Trophoblast cell (in vitro differentiated cells and primary cell): ENCODE measurements around the gene KCTD15.

Experiments used
- DNase-seq, 2 donors: peaks; one replicate each; pipeline ENCODE4 v3.0.0-alpha.2; 2016
- H2AFZ ChIP-seq: 2 replicates; pipeline ENCODE4 v1.6.1; 2013; ENCODE audit warnings: low read length, moderate library complexity, mild to moderate bottlenecking; ENCODE audit not compliant: insufficient read depth, poor library complexity
- H2AK5ac ChIP-seq: 2 replicates; pipeline ENCODE4 v1.6.1; 2013; ENCODE audit warnings: mild to moderate bottlenecking, low read length
- H2BK120ac ChIP-seq: 2 replicates; pipeline ENCODE4 v1.6.1; 2013; ENCODE audit warnings: low read length, mild to moderate bottlenecking, moderate library complexity; ENCODE audit not compliant: insufficient read depth, poor library complexity
- H2BK12ac ChIP-seq: 2 replicates; pipeline ENCODE4 v1.6.1; 2013; ENCODE audit warnings: mild to moderate bottlenecking, low read length, moderate library complexity
- H2BK5ac ChIP-seq: 2 replicates; pipeline ENCODE4 v1.6.1; 2013; ENCODE audit warnings: low read length, low read depth, moderate library complexity, mild to moderate bottlenecking; ENCODE audit not compliant: poor library complexity
- H3K14ac ChIP-seq: 2 replicates; pipeline ENCODE4 v1.6.1; 2013; ENCODE audit warnings: mild to moderate bottlenecking, low read length
- H3K18ac ChIP-seq: 2 replicates; pipeline ENCODE4 v1.6.1; 2013; ENCODE audit warnings: mild to moderate bottlenecking, low read length
- H3K23ac ChIP-seq: 2 replicates; pipeline ENCODE4 v1.6.1; 2013; ENCODE audit warnings: low read length
- H3K27ac ChIP-seq: 2 replicates; pipeline ENCODE4 v1.5.1; 2013; ENCODE audit warnings: low read depth, mild to moderate bottlenecking, inconsistent platforms, low read length, moderate library complexity
- H3K27me3 ChIP-seq: 2 replicates; pipeline ENCODE4 v1.6.1; 2013; ENCODE audit warnings: inconsistent platforms, mild to moderate bottlenecking, low read length, moderate library complexity; ENCODE audit not compliant: insufficient read depth
- H3K36me3 ChIP-seq, 2 experiments: 1 replicate in 1 of 2; 2 replicates in 1 of 2; pipeline ENCODE4 v1.6.1; 2013; ENCODE audit warnings: low read length in 2 of 2, mild to moderate bottlenecking in 2 of 2, moderate library complexity in 1 of 2; ENCODE audit not compliant: insufficient read depth in 2 of 2, control insufficient read depth in 1 of 2
- H3K4ac ChIP-seq: 2 replicates; pipeline ENCODE4 v1.6.1; 2013; ENCODE audit warnings: low read depth, mild to moderate bottlenecking, low read length, moderate library complexity
- H3K4me1 ChIP-seq, 2 experiments: 1 replicate in 1 of 2; 2 replicates in 1 of 2; pipeline ENCODE4 v1.6.1; 2013; ENCODE audit warnings: low read length in 2 of 2, mild to moderate bottlenecking in 2 of 2, moderate library complexity in 1 of 2; ENCODE audit not compliant: insufficient read depth in 2 of 2, control insufficient read depth in 1 of 2
- H3K4me2 ChIP-seq: 2 replicates; pipeline ENCODE4 v1.6.1; 2013; ENCODE audit warnings: inconsistent platforms, mild to moderate bottlenecking, low read length, moderate library complexity
- H3K4me3 ChIP-seq: 2 replicates; pipeline ENCODE4 v1.5.1; 2013; ENCODE audit warnings: mild to moderate bottlenecking, low read depth, low read length, inconsistent platforms
- H3K79me1 ChIP-seq: one replicate; pipeline ENCODE4 v1.6.1; 2013; ENCODE audit warnings: low read length
- H3K79me2 ChIP-seq: 2 replicates; pipeline ENCODE4 v1.6.1; 2013; ENCODE audit warnings: low read length, mild to moderate bottlenecking; ENCODE audit not compliant: control insufficient read depth, insufficient read depth, poor library complexity
- H3K9ac ChIP-seq: 2 replicates; pipeline ENCODE4 v1.6.1; 2013; ENCODE audit warnings: mild to moderate bottlenecking, low read length
- H3K9me3 ChIP-seq: 2 replicates; pipeline ENCODE4 v1.6.1; 2013; ENCODE audit warnings: low read depth, mild to moderate bottlenecking, control low read depth, inconsistent platforms, low read length; ENCODE audit not compliant: insufficient read depth
- H4K12ac ChIP-seq: 2 replicates; pipeline ENCODE4 v1.6.1; 2013; ENCODE audit warnings: low read depth, mild to moderate bottlenecking, low read length, moderate library complexity
- H4K8ac ChIP-seq: 2 replicates; pipeline ENCODE4 v1.6.1; 2013; ENCODE audit warnings: low read depth, mild to moderate bottlenecking, low read length, moderate library complexity
- H4K91ac ChIP-seq: one replicate; pipeline ENCODE4 v1.6.1; 2013; ENCODE audit warnings: low read depth, mild to moderate bottlenecking, low read length, moderate library complexity
- WGBS: extraction: QIAGEN DNeasy Blood & Tissue Kit; methylation state at CpG from one replicate; pipeline ENCODE4 v1.1.7; 2013; ENCODE audit warnings: missing lambda C conversion rate; ENCODE audit not compliant: insufficient read length, insufficient coverage; ENCODE audit errors: extremely low coverage; 5-methylcytosine and 5-hydroxymethylcytosine counted together

KCTD15 gene

DNA sequence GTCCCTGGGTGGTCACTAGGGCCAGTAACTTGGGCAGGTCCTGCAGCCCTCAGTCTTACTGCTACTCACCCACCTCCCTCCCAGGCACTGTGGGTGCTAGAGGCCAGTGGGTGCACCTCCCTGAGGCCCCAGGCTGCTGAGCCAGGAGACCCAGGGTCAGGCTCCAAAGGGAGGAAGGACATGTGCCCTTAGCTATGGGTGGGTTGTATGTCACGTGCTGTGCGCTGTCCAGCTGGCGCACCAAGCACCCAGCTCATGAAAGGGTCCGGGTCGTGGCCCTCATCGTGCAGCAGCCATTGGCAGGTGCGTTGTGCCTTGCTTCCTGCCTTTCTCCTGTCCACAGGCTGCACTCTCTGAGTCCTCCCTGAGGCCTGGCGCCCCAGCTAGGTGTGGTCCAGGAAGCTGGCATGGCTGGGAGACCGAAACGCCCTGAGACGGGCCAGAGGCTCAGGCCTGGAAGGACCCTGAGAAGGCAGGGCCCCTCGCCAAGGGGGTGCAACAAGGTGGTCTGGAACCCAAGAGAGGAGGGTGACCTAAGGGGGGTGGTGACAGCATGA, 47.0 kb upstream of the KCTD15 start:
- no peak overlapping the region for H3K4me2 ChIP-seq
- no peak overlapping the region for H3K23ac ChIP-seq
- H2BK120ac ChIP-seq, result no peak overlapping the region
- no peak overlapping the region for H2BK5ac ChIP-seq
- no peak overlapping the region for H4K91ac ChIP-seq
- no peaks in the 10 kb centered on the region for H3K4me1 ChIP-seq
- no peak overlapping the region for H3K18ac ChIP-seq
- H3K36me3 ChIP-seq, result no peaks in the 10 kb centered on the region
- no CpG with 5 or more reads among the region's 12 CpGs for WGBS
- no peaks in the 10 kb centered on the region for H3K79me1 ChIP-seq
- H3K9me3 ChIP-seq, result no peaks in the 10 kb centered on the region
- no peak overlapping the region for H4K8ac ChIP-seq
- H3K9ac ChIP-seq, result no peak overlapping the region
- H3K4me3 ChIP-seq, result no peak overlapping the region
- H2BK12ac ChIP-seq, result no peak overlapping the region
- H3K79me2 ChIP-seq, result no peaks in the 10 kb centered on the region
- DNase-seq, result no peak
- H2AK5ac ChIP-seq, result no peak overlapping the region
- no peak overlapping the region for H3K4ac ChIP-seq
- H2AFZ ChIP-seq, result no peak overlapping the region
- H3K27ac ChIP-seq, result no peak overlapping the region
- no peak overlapping the region for H4K12ac ChIP-seq
- H3K14ac ChIP-seq, result no peak overlapping the region
- no peaks in the 10 kb centered on the region for H3K27me3 ChIP-seq

GRCh38 chr19:33750587-33751435, 45.9 kb upstream of the KCTD15 start:
- Histone ChIP-seq H3K23ac (no peak overlapping the region), H2AFZ (no peak overlapping the region), H4K8ac (no peak overlapping the region), H2BK120ac (no peak overlapping the region), H3K9me3 (no peaks in the 10 kb centered on the region), H4K12ac (no peak overlapping the region), H3K27ac (no peak overlapping the region), H3K18ac (no peak overlapping the region), H3K36me3 (no peaks in the 10 kb centered on the region), H3K27me3 (no peaks in the 10 kb centered on the region), H3K9ac (no peak overlapping the region), H3K4me1 (no peaks in the 10 kb centered on the region), H2AK5ac (no peak overlapping the region), H2BK12ac (no peak overlapping the region), H3K79me2 (no peaks in the 10 kb centered on the region), H3K4me3 (no peak overlapping the region), H3K79me1 (no peaks in the 10 kb centered on the region), H3K14ac (no peak overlapping the region), H2BK5ac (no peak overlapping the region), H3K4me2 (no peak overlapping the region), H4K91ac (no peak overlapping the region), H3K4ac (no peak overlapping the region)
- no peak for DNase-seq
- WGBS, result no CpG with 5 or more reads among the region's 18 CpGs

GRCh38 chr19:33751436-33751770, 45.3 kb upstream of the KCTD15 start:
- H3K79me1 ChIP-seq, result no peaks in the 10 kb centered on the region
- no CpG with 5 or more reads among the region's 5 CpGs for WGBS

DNA sequence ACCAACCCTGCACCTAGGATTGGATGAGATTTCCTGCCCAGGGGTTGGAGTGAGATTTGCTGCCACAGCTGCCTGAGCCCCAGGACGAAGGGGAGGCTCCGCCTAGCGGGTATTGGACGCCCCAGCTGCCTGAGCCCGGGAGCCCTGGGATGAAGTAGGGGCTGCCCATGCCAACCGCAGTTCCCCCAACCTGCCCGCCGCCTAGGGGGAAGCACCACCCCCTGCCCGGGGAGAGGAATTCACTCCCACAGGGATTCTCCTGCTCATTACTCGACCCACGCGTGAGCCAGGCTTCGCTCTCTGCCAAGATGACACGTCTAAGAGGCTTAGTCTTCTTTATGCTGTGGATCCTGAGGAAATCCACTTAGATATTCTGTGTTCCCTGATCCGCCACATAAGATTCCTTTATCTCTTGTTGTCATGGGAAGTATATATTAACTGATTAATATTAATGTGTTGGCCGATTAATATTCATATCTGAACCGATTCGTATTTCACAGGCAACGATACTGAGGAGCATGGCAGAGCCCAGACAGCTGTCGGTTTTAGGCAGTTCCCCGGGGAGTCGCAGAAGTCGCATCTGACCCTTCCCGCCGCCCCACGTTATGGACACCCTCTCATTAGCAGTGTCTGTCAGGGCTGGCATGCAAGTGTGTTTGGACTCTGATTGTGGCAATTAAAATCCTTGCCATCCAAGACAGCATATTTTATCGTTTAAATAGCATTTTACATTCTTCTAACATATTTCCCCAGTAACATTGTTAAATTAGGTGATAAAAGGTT, 44.5 kb upstream of the KCTD15 start:
- H2BK12ac ChIP-seq, result no peak overlapping the region
- no peaks in the 10 kb centered on the region for H3K4me1 ChIP-seq
- no peak overlapping the region for H2AFZ ChIP-seq
- no peak overlapping the region for H2BK120ac ChIP-seq
- no peak overlapping the region for H3K27ac ChIP-seq
- H2AK5ac ChIP-seq, result no peak overlapping the region
- no peak overlapping the region for H3K4me3 ChIP-seq
- H3K4ac ChIP-seq, result no peak overlapping the region
- H4K8ac ChIP-seq, result no peak overlapping the region
- H4K12ac ChIP-seq, result no peak overlapping the region
- WGBS, result no CpG with 5 or more reads among the region's 27 CpGs
- H3K79me1 ChIP-seq, result no peaks in the 10 kb centered on the region
- H3K79me2 ChIP-seq, result no peaks in the 10 kb centered on the region
- no peak for DNase-seq
- H2BK5ac ChIP-seq, result no peak overlapping the region
- H3K9me3 ChIP-seq, result no peaks in the 10 kb centered on the region
- no peaks in the 10 kb centered on the region for H3K27me3 ChIP-seq
- H3K9ac ChIP-seq, result no peak overlapping the region
- H3K18ac ChIP-seq, result no peak overlapping the region
- H3K36me3 ChIP-seq, result no peaks in the 10 kb centered on the region
- H4K91ac ChIP-seq, result no peak overlapping the region
- no peak overlapping the region for H3K23ac ChIP-seq
- H3K4me2 ChIP-seq, result no peak overlapping the region
- H3K14ac ChIP-seq, result no peak overlapping the region

More at GRCh38 chr19:33751436-33751770, 45.3 kb upstream of the KCTD15 start:
- Histone ChIP-seq H3K9ac (no peak overlapping the region), H4K91ac (no peak overlapping the region), H4K12ac (no peak overlapping the region), H3K9me3 (no peaks in the 10 kb centered on the region), H2BK5ac (no peak overlapping the region), H4K8ac (no peak overlapping the region), H3K23ac (no peak overlapping the region), H3K4me3 (no peak overlapping the region), H3K79me2 (no peaks in the 10 kb centered on the region), H2AFZ (no peak overlapping the region), H3K4me2 (no peak overlapping the region), H3K36me3 (no peaks in the 10 kb centered on the region), H3K18ac (no peak overlapping the region), H2BK120ac (no peak overlapping the region), H2BK12ac (no peak overlapping the region), H3K27ac (no peak overlapping the region), H3K14ac (no peak overlapping the region), H3K4me1 (no peaks in the 10 kb centered on the region), H2AK5ac (no peak overlapping the region), H3K27me3 (no peaks in the 10 kb centered on the region), H3K4ac (no peak overlapping the region)
- no peak for DNase-seq
